DMS114 treated with DMSO at 0.1 percent for 48 hours (cell line): ENCODE results near the gene POFUT2.

ENCODE experiments used
- DNase-seq: peaks from one replicate; lab custom pipeline; 2025; ENCODE audit not compliant: unreplicated experiment; lab: John Stamatoyannopoulos, UW

POFUT2 gene, protein sequence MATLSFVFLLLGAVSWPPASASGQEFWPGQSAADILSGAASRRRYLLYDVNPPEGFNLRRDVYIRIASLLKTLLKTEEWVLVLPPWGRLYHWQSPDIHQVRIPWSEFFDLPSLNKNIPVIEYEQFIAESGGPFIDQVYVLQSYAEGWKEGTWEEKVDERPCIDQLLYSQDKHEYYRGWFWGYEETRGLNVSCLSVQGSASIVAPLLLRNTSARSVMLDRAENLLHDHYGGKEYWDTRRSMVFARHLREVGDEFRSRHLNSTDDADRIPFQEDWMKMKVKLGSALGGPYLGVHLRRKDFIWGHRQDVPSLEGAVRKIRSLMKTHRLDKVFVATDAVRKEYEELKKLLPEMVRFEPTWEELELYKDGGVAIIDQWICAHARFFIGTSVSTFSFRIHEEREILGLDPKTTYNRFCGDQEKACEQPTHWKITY

DNA sequence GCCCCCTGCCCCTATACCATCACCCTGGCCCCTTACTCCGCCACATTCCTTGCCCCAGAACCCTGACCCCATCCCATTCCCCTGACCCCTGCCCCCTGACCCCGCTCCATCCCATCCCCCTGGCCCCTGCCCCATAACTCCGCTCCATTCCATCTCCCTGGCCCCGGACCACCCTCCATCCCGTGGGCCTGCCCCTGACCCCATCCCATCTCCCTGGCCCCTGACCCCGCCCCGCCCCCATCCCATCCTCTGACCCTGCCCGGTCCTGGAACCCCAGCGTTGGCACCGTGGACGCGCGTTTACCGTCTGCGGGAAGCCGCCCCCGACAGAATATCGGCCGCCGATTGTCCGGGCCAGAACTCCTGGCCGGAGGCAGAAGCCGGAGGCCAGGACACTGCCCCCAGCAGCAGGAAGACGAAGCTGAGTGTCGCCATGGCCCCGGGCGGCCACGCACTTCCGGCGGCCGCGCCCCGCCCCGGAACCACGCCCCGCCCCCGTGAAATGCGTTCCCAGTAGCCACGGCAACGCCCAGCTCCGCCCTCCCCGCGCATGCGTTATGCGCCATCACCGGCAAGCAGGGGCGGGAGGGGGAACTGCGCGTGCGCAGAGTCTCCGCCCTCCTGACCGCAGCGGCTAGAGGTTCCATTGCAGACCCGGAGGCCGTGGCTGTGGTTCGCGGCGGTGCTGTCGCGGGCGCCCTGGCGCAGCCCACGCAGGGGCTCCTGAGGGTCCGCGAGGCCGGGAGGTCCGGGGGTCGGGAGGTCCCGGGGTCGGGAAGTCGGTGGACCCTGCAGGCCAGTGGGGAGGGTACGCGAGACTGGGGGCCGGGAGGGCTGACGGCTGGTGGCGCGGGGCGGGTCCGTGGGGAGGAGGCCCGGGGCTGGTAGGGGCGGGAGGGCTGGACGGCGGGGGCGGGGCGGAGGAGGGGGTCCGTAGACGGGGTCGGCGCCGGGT, at the start of gene POFUT2:
Gene POFUT2 (minus strand): TSS at position 458 of the 954 bp plus-strand sequence. CDS start 24 bp downstream, at position 434.
- DNase-seq = peak; percentile 69

- DNase-seq = no peak
Measured at GRCh38 chr21:45336870-45337269, 49.2 kb upstream of the POFUT2 start.

DNA sequence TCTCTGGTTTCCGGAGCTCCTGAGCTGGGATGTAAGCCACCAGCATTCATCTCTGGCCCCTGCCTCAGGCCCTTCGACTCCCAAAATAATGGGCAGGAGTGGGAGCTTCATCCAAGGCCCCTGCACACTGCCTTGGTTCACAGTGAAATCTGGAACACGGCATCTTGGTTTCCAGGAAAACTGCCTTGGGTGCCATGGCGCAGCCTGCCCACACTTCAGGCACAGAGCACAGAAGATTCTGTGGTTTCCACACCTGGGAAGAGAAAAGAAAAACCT, 48.8 kb upstream of the POFUT2 start:
- DNase-seq = no peak

- no peak for DNase-seq
Measured at GRCh38 chr21:45335761-45336534, 48.3 kb upstream of the POFUT2 start.

- no peak for DNase-seq
Measured at GRCh38 chr21:45335151-45335760, 47.6 kb upstream of the POFUT2 start.

- no peak for DNase-seq
Measured at GRCh38 chr21:45334591-45335081, 46.9 kb upstream of the POFUT2 start.

- DNase-seq = no peak
Measured at GRCh38 chr21:45334134-45334533, 46.4 kb upstream of the POFUT2 start.

DNA sequence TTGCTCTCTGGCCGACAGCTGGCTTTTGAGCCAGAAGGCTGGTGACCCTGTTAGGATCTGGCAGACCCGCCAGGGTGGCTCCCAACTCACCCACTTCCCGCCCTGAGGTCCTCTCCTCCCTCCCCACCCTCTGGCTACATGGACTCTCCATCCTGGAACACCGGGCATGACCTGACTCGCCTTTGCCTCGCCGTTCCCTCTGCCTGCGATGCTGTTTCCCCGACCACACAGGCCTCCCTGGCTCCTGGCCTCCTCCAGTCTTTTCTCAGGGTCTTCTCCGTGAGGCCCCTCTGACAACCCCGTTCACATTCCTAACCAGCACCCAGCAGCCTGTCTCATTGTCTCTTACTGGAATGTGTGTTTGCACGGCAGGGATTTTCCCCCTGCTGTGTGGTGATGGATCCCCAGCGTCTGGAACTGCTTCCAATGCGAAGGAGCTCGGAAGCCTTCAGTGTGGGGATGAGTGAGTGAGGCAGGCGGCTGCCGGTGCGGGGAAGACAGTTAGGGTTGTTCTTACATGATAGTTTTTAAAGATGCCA, 46.0 kb upstream of the POFUT2 start:
- DNase-seq = no peak

DNA sequence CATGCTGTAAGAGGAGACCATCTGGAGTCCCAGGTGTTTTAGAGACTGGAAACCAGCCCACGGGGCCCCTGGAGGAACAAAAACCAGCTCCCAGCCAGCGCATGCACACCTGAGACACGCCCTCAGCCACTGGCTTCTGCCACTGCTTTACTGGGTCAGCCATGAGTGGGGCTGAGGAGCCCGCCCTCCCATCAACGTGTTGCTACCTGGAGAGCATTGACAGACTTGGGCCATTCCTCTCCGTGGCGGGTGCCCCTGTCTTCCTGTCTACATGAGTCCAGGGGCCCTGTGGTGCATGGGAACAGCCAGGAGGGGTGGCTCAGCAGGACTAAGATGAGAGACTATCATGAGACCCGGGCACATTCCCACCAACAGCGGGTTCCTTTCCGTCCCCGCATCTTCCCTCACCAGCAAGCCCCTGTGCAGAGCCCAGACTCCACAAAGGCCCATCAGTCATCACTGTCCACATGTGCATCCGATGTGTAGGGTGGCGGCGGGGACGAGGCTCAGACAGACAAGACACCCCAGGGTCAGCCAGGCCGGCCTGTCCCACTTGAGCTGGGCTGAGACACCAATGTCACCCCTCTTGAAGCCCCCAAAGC, 45.4 kb upstream of the POFUT2 start:
- no peak for DNase-seq

DNA sequence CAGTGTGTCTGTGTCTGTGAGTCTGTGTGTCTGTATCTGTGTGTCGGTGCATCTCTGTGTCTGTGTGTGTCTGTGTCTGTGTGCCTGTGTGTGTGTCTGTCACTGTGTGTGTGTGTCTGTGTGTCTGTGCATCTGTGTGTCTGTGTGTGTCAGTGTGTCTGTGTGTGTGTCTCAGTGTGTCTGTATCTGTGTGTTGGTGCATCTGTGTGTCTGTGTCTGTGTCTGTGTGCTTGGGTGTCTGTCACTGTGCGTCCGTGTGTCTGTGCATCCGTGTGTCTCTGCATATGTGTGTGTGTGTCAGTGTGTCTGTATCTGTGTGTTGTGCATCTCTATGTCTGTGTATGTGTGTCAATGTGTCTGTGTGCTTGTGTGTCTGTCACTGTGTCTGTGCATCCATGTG, 44.7 kb upstream of the POFUT2 start:
- no peak for DNase-seq

DNA sequence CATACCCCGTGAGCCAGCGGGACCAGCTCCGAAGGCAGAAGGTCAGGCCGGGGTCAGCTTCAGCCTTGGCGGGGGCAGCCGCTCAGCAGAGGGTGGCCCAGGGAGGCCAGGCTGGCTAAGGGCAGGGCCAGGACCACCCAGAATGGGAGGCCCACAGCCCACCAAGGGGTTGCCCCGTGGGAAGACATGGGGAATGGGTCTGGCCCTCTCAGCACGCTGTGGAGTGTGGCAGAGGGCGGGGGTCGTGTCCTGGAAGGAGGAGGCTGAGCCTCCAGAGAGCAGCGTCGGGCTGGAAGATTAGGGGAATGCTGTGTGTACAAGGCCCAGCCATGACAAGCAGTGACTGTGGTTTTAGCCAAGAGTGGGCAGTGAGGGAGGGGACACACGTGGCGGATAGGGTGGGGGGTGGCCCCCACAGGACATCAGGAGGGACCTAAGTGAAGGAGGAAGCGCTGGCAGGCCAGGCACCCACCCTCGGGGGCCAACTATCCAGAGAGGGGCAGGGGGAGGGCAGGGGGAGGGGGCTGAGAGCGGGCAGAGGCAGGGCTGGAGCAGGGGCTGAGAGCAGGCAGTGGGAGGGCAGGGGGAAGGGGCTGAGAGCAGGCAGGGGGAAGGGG, 43.9 kb upstream of the POFUT2 start:
- DNase-seq = no peak

DNA sequence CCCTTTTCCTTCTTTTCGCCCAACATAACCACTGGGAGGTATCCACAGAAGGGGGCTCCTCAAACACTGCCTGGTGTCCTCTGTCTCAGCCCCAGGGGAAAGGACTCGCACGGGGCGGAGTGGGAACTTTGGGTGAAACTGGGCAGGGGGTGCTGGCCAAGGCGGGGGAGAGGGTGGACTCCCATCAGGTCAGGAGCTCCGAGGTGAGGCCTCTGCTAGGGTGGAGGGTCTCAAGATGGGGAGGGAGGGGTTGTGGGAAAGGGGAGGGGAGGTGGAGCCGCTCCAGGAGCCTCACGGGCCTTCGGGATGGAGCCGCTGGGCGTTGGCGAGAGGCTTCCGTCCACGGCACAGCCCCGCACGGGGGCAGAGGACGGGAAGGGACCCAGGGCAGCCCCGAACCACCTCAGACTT, 43.2 kb upstream of the POFUT2 start:
- DNase-seq = no peak

DNA sequence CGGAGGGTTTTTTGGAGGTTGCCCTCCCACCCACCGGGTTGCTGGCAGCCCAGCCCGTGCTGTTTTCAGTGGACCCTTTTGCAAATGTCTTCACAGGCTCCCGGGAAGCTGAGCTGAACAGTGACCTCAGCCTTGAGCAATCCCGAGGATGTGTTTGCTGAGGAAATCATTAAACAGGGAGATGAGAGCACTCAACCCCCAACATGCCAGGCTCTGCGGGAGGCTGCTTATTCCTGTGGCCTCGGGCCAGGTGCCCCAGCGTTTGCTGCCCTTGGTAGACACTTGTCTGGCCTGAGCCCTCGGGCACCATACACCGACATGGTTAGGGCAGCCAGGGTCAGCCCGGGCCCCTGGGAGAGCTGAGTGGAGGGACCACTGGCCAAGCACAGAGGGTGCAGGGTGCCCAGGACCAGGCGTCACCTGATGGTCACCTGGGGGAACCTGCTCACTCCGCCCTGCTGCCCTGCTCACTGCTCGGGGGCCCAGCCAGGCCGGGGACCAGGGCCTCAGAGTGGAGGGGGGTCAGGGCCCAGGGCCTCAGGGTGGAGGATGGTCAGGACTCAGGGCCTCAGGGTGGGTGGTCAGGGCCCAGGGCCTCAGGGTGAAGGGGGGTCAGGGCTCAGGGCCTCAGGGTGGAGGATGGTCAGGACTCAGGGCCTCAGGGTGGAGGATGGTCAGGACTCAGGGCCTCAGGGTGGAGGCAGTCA, 42.5 kb upstream of the POFUT2 start:
- DNase-seq = no peak

DNA sequence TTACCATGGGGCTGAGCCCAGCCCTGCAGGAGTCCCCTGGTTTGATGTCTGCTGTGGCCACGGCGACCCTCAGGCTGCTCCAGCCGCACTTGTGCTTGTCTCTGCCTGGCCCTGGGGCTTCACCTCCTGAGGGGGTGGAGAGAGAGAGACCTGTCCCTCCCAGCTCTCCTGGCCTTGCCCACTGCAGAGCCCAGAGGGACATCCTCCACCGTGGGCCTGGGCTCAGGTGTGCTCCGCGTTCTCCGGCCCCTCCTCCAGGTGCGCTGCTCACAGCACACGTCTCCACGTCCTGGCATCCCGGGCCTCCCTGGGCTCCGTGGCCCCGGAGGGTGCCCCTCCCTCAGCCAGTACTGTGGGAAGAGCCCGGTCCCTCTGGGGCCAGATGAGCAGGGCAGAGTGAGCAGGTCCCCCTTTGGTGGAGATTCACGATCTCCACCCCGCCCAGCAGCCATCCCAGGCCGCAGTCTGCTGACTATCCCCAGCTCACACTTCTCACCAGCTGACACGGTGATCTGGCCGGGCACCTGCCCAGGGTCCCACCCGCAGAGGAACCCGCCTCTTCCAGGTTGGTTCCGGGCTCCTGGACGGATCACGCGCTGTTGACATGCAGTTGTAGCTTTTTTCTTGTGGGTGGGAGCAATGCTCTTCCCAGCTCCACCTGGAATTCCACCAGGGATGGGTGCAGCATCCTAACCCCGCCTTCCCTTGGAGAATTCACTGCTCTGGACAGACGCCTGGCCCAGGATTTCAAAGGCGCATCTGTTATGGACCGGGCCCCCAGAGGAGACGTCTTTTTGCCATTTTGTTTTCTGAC, 41.8 kb upstream of the POFUT2 start:
- no peak for DNase-seq

DNA sequence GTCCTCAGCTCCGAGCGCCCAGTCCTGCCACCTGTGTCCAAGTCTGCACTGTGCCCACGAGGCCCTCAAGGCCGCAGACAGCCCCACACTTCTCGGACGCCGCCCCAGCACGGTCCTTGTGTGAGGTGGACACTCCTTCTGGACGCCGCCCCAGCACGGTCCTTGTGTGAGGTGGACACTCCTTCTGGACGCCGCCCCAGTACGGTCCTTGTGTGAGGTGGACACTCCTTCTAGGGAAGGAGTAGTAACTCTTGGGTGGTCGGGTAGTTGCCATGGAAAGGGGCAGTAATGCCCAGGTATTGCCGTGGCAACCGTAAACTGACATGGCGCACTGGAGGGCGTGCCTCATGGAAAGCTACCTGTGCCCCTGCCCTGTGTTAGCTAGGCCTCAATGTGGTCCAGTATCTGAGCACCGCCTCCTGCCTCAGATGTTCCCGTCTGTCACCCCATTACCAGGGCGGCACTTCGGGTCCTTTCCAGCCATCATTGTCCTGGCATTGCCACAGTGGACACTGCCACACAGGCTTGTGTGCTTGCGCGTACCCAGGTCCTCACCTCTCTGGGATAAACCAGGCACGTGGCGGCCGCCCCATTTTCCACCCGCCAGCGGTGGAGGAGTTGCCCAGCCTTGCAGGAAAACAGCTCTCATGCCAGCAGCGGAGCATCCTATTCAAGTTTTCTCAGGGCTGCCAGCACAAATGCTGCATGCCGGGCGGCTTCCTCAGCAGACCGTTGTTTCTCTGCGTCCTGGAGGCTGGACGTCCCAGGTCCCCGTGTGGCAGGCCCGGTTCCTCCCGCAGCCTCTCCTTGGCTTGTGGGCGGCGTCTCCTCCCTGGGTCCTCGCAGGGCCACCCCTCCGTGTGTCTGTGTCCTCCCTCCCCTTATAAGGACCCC, 40.8 kb upstream of the POFUT2 start:
- DNase-seq = no peak

DNA sequence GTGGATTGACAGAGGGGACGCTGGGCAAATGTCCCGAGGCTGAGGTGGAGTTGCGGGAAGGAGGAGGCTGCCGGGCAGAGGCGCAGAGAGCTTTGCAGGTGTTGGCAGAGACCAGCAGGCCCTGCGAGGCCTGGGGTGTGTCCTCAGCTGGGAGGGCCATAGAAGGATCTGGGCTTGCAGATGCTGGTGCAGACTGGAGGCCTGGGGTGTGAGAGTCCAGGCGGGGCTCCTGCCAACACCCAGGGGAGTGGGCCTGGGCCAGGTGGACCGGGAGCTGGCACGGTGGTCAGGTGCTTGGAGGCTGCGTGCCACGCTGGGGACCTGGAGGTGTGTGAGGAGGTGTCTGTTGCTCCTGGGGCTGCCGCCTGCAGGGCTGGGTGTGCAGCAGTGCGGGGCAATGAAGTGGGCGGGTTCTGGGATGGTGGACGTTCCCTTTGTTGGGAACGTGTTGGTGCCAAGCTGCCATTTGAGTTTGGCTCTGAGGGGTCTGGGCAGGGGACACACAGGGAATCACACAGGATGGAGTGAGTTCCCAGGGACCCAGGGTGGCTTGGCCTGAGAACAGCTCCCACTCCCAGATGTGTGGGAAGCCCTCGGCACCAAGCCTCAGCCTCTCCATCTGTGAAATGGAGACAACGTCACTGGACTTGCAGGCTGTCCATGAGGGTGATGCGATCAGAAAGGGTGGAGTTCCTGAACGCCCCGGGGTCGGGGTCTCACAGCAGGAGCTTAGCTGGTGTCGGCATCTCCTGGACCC, 39.9 kb upstream of the POFUT2 start:
- DNase-seq = no peak
